PFSK-1 (cell line): ENCODE data around the gene IGSF9. TPM values are rescaled to one million over a fixed set of nuclear protein-coding genes. Genes with fewer than 3 reads are reported as not detected.

Source experiments
- FOXP2 ChIP-seq: optimal IDR thresholded peaks from 2 replicates; pipeline ENCODE3; 2011; ENCODE audit warnings: borderline replicate concordance, control low read depth, inconsistent platforms; ENCODE audit not compliant: insufficient read depth; ENCODE audit errors: extremely low read length, extremely low read depth
- POLR2AphosphoS5 ChIP-seq: IDR thresholded peaks from 2 replicates; pipeline ENCODE4 v1.6.1; 2012; ENCODE audit warnings: low read depth, mild to moderate bottlenecking, control low read depth, low read length, moderate library complexity
- REST ChIP-seq, 2 experiments: IDR thresholded peaks; 2 replicates each; pipeline versions ENCODE4 v1.6.1 to v1.8.0; 2011 to 2012; ENCODE audit warnings: low read depth in 2 of 2, low read length in 2 of 2, control low read depth in 1 of 2, inconsistent platforms in 1 of 2, mild to moderate bottlenecking in 1 of 2, moderate library complexity in 1 of 2; ENCODE audit not compliant: insufficient read depth in 1 of 2
- SIN3A ChIP-seq: IDR thresholded peaks from 2 replicates; pipeline ENCODE4 v1.6.1; 2012; ENCODE audit warnings: mild to moderate bottlenecking, low read length, moderate library complexity, borderline replicate concordance; ENCODE audit not compliant: insufficient read depth
- TAF1 ChIP-seq: IDR thresholded peaks from 2 replicates; pipeline ENCODE4 v1.6.1; 2012; ENCODE audit warnings: low read length, control low read depth, borderline replicate concordance; ENCODE audit not compliant: insufficient read depth
- polyA plus RNA-seq: library from polyadenylated mRNA; unstranded; fragments of >200 nt; gene quantifications from one replicate; pipeline ENCODE4 v1.2.1, GENCODE V29; 2012; ENCODE audit warnings: low read depth, missing spikeins; ENCODE audit not compliant: insufficient read length

Gene IGSF9
- polyA plus RNA-seq = not detected

- no peak for TF ChIP-seq FOXP2
- no peak for TF ChIP-seq POLR2AphosphoS5
- no peak for TF ChIP-seq TAF1
- TF ChIP-seq REST (IDR thresholded peaks at IDR 0.05; ENCODE audit: insufficient read depth in 1 of 2, low read depth in 2 of 2, low read length in 2 of 2) = no peak
- TF ChIP-seq SIN3A = no peak
Observed at GRCh38 chr1:159945483-159946241, at the start of gene IGSF9. IGSF9 (minus strand) TSS chr1:159945613; CDS start chr1:159943454, 2,159 bp downstream.

GRCh38 chr1:159994896-159995295 lies 49.5 kb upstream of the IGSF9 start:
- TF ChIP-seq FOXP2 (no peak), REST (IDR thresholded peaks at IDR 0.05; ENCODE audit: insufficient read depth in 1 of 2, low read depth in 2 of 2, low read length in 2 of 2) (no peak), POLR2AphosphoS5 (no peak), TAF1 (no peak), SIN3A (no peak)

- TF ChIP-seq POLR2AphosphoS5 (no peak), SIN3A (no peak), TAF1 (no peak), REST (IDR thresholded peaks at IDR 0.05; ENCODE audit: insufficient read depth in 1 of 2, low read depth in 2 of 2, low read length in 2 of 2) (no peak), FOXP2 (no peak)
Observed at GRCh38 chr1:159993911-159994310, 48.5 kb upstream of the IGSF9 start.

- TF ChIP-seq POLR2AphosphoS5 = no peak
- no peak for TF ChIP-seq SIN3A
- no peak for TF ChIP-seq FOXP2
- TF ChIP-seq TAF1 = no peak
- TF ChIP-seq REST (IDR thresholded peaks at IDR 0.05; ENCODE audit: insufficient read depth in 1 of 2, low read depth in 2 of 2, low read length in 2 of 2) = no peak
Observed at GRCh38 chr1:159992161-159992560, 46.7 kb upstream of the IGSF9 start.
